IMR-90 (cell line): ENCODE results near the gene MADD. TPM values are rescaled to one million over a fixed set of nuclear protein-coding genes. Genes with fewer than 3 reads are reported as not detected.

Experiments
- ATAC-seq: fragments of 200-7000 bp; cut with Tn5 transposase; 2 replicates; pipeline ENCODE4 v1.9.1; 2020; ENCODE audit warnings: low read depth, mild to moderate bottlenecking, moderate library complexity
- BruUV-seq: library from RNA; stranded (reverse); fragments of 400-500 nt; replicated peaks from 2 replicates; lab custom pipeline; 2021; lab: Mats Ljungman, UMichigan
- CTCF ChIA-PET: fragments of 300-600 bp; formaldehyde crosslinking; extraction: SDS; loops from one replicate; lab custom pipeline; 2021; ENCODE audit warnings: antibody characterized with exemption; lab: Yijun Ruan, JAX
- POLR2A ChIA-PET: fragments of 300-600 bp; sonication (Branson Sonifier 250); formaldehyde crosslinking; loops from one replicate; lab custom pipeline; 2022; ENCODE audit warnings: antibody characterized with exemption; ENCODE audit not compliant: unreplicated experiment; lab: Charles Lee
- DNase-seq: peaks from one replicate; pipeline ENCODE4 v3.0.0; 2013
- H2AFZ ChIP-seq: replicated peaks from 2 replicates; pipeline ENCODE3; 2013; ENCODE audit warnings: low read length, mild to moderate bottlenecking; ENCODE audit not compliant: poor library complexity
- H2AK5ac ChIP-seq: 2 replicates; pipeline ENCODE4 v1.6.1; 2013; ENCODE audit warnings: low read depth, low read length, inconsistent platforms
- H2AK9ac ChIP-seq: replicated peaks from 2 replicates; pipeline ENCODE3; 2013; ENCODE audit warnings: mild to moderate bottlenecking, low read depth, low read length, moderate library complexity; ENCODE audit not compliant: poor library complexity
- H2BK120ac ChIP-seq: 2 replicates; pipeline ENCODE4 v1.6.1; 2013; ENCODE audit warnings: low read depth, low read length, inconsistent platforms
- H2BK15ac ChIP-seq: 3 replicates; pipeline ENCODE4 v1.6.1; 2013; ENCODE audit warnings: low read depth, low read length, inconsistent platforms
- H2BK20ac ChIP-seq: 2 replicates; pipeline ENCODE4 v1.6.1; 2013; ENCODE audit warnings: low read depth, mild to moderate bottlenecking, inconsistent platforms, low read length, moderate library complexity
- H2BK5ac ChIP-seq: 2 replicates; pipeline ENCODE4 v1.6.1; 2013; ENCODE audit warnings: mild to moderate bottlenecking, low read depth, low read length, inconsistent platforms; ENCODE audit not compliant: poor library complexity, severe bottlenecking
- H3K14ac ChIP-seq: replicated peaks from 2 replicates; pipeline ENCODE4 v1.6.1; 2013; ENCODE audit warnings: low read depth, low read length, inconsistent platforms
- H3K18ac ChIP-seq: 2 replicates; pipeline ENCODE4 v1.6.1; 2013; ENCODE audit warnings: low read depth, low read length, control low read depth
- H3K23ac ChIP-seq: 2 replicates; pipeline ENCODE4 v1.6.1; 2013; ENCODE audit warnings: low read depth, low read length, inconsistent platforms
- H3K27ac ChIP-seq: 2 replicates; pipeline ENCODE4 v1.5.1; 2013; ENCODE audit warnings: mild to moderate bottlenecking, control low read depth, low read length; ENCODE audit not compliant: insufficient read depth
- H3K27me3 ChIP-seq: 2 replicates; pipeline ENCODE4 v1.6.1; 2013; ENCODE audit warnings: low read length; ENCODE audit not compliant: control insufficient read depth, insufficient read depth
- H3K36me3 ChIP-seq: 2 replicates; pipeline ENCODE4 v1.6.1; 2013; ENCODE audit warnings: low read length, mixed read lengths; ENCODE audit not compliant: control insufficient read depth, insufficient read depth
- H3K4ac ChIP-seq: 2 replicates; pipeline ENCODE4 v1.6.1; 2013; ENCODE audit warnings: low read depth, low read length, inconsistent platforms
- H3K4me1 ChIP-seq: 2 replicates; pipeline ENCODE4 v1.6.1; 2013; ENCODE audit warnings: low read length, mixed read lengths; ENCODE audit not compliant: control insufficient read depth, insufficient read depth
- H3K4me2 ChIP-seq: 2 replicates; pipeline ENCODE4 v1.6.1; 2013; ENCODE audit warnings: low read depth, mild to moderate bottlenecking, control low read depth, low read length, moderate library complexity
- H3K4me3 ChIP-seq: 2 replicates; pipeline ENCODE4 v1.5.1; 2013; ENCODE audit warnings: low read depth, mild to moderate bottlenecking, control low read depth, low read length, moderate library complexity; ENCODE audit not compliant: insufficient read depth
- H3K56ac ChIP-seq: 2 replicates; pipeline ENCODE4 v1.6.1; 2013; ENCODE audit warnings: low read length, inconsistent platforms; ENCODE audit not compliant: insufficient read depth; ENCODE audit errors: extremely low read depth
- H3K79me1 ChIP-seq, 2 experiments: 2 replicates each; pipeline ENCODE4 v1.6.1; 2013; ENCODE audit warnings: low read length in 2 of 2, inconsistent platforms in 1 of 2, low read depth in 1 of 2
- H3K9ac ChIP-seq: 2 replicates; pipeline ENCODE4 v1.6.1; 2013; ENCODE audit warnings: low read depth, low read length, control low read depth
- H3K9me1 ChIP-seq: 2 replicates; pipeline ENCODE4 v1.6.1; 2013; ENCODE audit warnings: low read length, inconsistent platforms; ENCODE audit not compliant: insufficient read depth
- H3K9me3 ChIP-seq: 2 replicates; pipeline ENCODE4 v1.6.1; 2013; ENCODE audit warnings: low read length; ENCODE audit not compliant: control insufficient read depth, insufficient read depth
- H4K20me1 ChIP-seq: 2 replicates; pipeline ENCODE4 v1.6.1; 2013; ENCODE audit warnings: low read length, inconsistent platforms; ENCODE audit not compliant: insufficient read depth
- H4K5ac ChIP-seq: 2 replicates; pipeline ENCODE4 v1.6.1; 2013; ENCODE audit warnings: mild to moderate bottlenecking, low read depth, low read length, control low read depth
- H4K8ac ChIP-seq, 2 experiments: 2 replicates each; pipeline ENCODE4 v1.6.1; 2013; ENCODE audit warnings: low read depth in 2 of 2, low read length in 2 of 2, control low read depth in 1 of 2, inconsistent platforms in 1 of 2
- H4K91ac ChIP-seq: 2 replicates; pipeline ENCODE4 v1.6.1; 2013; ENCODE audit warnings: low read depth, low read length, inconsistent platforms; ENCODE audit not compliant: insufficient read depth
- BHLHE40 ChIP-seq: fragments of 150-350 bp; IDR thresholded peaks from 2 replicates; pipeline ENCODE4 v1.6.1; 2016; ENCODE audit warnings: mild to moderate bottlenecking, low read depth, low read length
- CEBPB ChIP-seq: IDR thresholded peaks from 2 replicates; pipeline ENCODE4 v1.6.1; 2012; ENCODE audit warnings: low read depth, low read length, improper control_type of control experiment
- CHD1 ChIP-seq: IDR thresholded peaks from 2 replicates; pipeline ENCODE4 v1.6.1; 2012; ENCODE audit warnings: low read depth, low read length, improper control_type of control experiment
- FOS ChIP-seq: fragments of 150-350 bp; IDR thresholded peaks from 2 replicates; pipeline ENCODE4 v1.6.1; 2016; ENCODE audit warnings: low read depth, low read length
- MAFK ChIP-seq: IDR thresholded peaks from 2 replicates; pipeline ENCODE4 v1.6.1; 2012; ENCODE audit warnings: low read depth, low read length, improper control_type of control experiment
- MXI1 ChIP-seq: IDR thresholded peaks from 2 replicates; pipeline ENCODE4 v1.6.1; 2012; ENCODE audit warnings: low read depth, mild to moderate bottlenecking, low read length, moderate library complexity, borderline replicate concordance
- RFX5 ChIP-seq: IDR thresholded peaks from 2 replicates; pipeline ENCODE4 v1.8.0; 2012; ENCODE audit warnings: low read depth, mild to moderate bottlenecking, low read length, moderate library complexity
- SMC3 ChIP-seq: fragments of 150-350 bp; IDR thresholded peaks from 2 replicates; pipeline ENCODE4 v1.6.1; 2016; ENCODE audit warnings: low read depth, mild to moderate bottlenecking, antibody characterized with exemption, low read length, moderate library complexity
- WGBS, 2 experiments: methylation state at CpG; one replicate each; pipeline versions ENCODE4 v1.1.5 to v1.1.7; 2013; ENCODE audit warnings: missing lambda C conversion rate in 2 of 2; ENCODE audit not compliant: insufficient read length in 1 of 2; ENCODE audit errors: extremely low coverage in 2 of 2; 5-methylcytosine and 5-hydroxymethylcytosine counted together
- dilution Hi-C: fragments of 300-500 bp; cut with HindIII; formaldehyde crosslinking; loops from one replicate; pipeline ENCODE4 v1.14.3; 2018; ENCODE audit warnings: low sequenced_read_pairs; ENCODE audit not compliant: unreplicated experiment
- in situ Hi-C: fragments of 300-500 bp; cut with MboI; formaldehyde crosslinking; loops from 3 replicates; pipeline ENCODE4 v1.14.3; 2019; ENCODE audit warnings: low sequenced_read_pairs, inconsistent platforms, mixed read lengths
- intact Hi-C: fragments of 100-400 bp; cut with micrococcal nuclease; formaldehyde crosslinking; loops from 2 replicates; pipeline ENCODE4 v1.10.0; 2022
- polyA plus RNA-seq, 3 experiments: library from polyadenylated mRNA; depleted of rRNA; stranded (reverse); fragments of >200 nt; gene quantifications; 2 replicates each; pipeline ENCODE4 v1.2.3, GENCODE V29; 2012; ENCODE audit warnings: low replicate concordance in 1 of 3
- total RNA-seq: library from RNA; depleted of rRNA; stranded (reverse); fragments of >200 nt; gene quantifications from 2 replicates; pipeline ENCODE4 v1.2.3, GENCODE V29; 2012
- TF ChIP-seq, protein P1 (sequence below): conservative IDR thresholded peaks from 2 replicates; pipeline ENCODE4 v1.5.1; 2012; ENCODE audit warnings: mild to moderate bottlenecking, low read depth, low read length, improper control_type of control experiment

The MADD gene
- total and polyA plus RNA-seq, 2 of the 4 experiments (the other 2 are of a cell fraction) = 13.3 to 16.4 TPM

DNA sequence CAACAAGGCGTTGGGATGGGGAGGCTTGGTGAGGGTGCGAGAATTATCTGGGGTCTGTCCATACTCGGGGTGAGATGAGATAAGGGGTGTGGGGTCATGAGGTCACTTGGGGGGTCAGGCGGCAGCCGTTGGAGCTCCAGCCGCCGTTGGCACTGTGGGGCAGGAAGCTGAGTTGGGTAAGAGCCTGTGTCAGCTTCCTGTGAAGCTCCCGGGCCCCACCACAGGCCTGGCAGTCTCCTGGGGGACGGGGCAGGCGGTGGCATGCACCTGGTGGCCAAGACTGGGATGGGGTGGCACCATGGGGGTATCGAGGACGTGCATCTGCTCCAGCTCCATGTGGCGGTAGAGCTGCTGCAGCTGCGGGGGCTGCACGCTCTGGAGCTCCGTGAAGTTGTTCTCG, 89.7 kb downstream of the MADD start:
- H4K8ac ChIP-seq = no peak overlapping the region
- no peak overlapping the region for H2AK9ac ChIP-seq
- no peaks in the 10 kb centered on the region for H3K36me3 ChIP-seq
- H2AFZ ChIP-seq = no peak overlapping the region
- H2BK20ac ChIP-seq = no peak overlapping the region
- no peak overlapping the region for H3K18ac ChIP-seq
- no peaks in the 10 kb centered on the region for H3K4me1 ChIP-seq
- no peak overlapping the region for H3K56ac ChIP-seq
- H3K4ac ChIP-seq = no peak overlapping the region
- H3K9me1 ChIP-seq = peaks cover 20% of the 10 kb centered on the region
- H3K9me3 ChIP-seq = no peaks in the 10 kb centered on the region
- peaks cover 3% of the 10 kb centered on the region for H3K27me3 ChIP-seq
- H4K20me1 ChIP-seq = no peaks in the 10 kb centered on the region
- POLR2A ChIA-PET = no interaction called here
- no peak overlapping the region for H3K23ac ChIP-seq
- no peak overlapping the region for H3K14ac ChIP-seq
- no peak overlapping the region for H3K27ac ChIP-seq
- no peak overlapping the region for H3K4me2 ChIP-seq
- DNase-seq (no peak), ATAC-seq (no peak)
- CTCF ChIA-PET = interaction anchor here (0.6 kb wide), 1 partner anchor 305 kb away, joined by 3 read pairs; no protein-coding TSS in a partner anchor
- peaks cover 0 to 2% of the 10 kb centered on the region in 2 experiments; a peak in 1 of 4 replicates for H3K79me1 ChIP-seq
- TF ChIP-seq CHD1 = no peak
- no peak for TF ChIP-seq RFX5
- no peak for TF ChIP-seq MXI1
- no peak for TF ChIP-seq MAFK
- no peak for TF ChIP-seq BHLHE40
- TF ChIP-seq, protein P1, sequence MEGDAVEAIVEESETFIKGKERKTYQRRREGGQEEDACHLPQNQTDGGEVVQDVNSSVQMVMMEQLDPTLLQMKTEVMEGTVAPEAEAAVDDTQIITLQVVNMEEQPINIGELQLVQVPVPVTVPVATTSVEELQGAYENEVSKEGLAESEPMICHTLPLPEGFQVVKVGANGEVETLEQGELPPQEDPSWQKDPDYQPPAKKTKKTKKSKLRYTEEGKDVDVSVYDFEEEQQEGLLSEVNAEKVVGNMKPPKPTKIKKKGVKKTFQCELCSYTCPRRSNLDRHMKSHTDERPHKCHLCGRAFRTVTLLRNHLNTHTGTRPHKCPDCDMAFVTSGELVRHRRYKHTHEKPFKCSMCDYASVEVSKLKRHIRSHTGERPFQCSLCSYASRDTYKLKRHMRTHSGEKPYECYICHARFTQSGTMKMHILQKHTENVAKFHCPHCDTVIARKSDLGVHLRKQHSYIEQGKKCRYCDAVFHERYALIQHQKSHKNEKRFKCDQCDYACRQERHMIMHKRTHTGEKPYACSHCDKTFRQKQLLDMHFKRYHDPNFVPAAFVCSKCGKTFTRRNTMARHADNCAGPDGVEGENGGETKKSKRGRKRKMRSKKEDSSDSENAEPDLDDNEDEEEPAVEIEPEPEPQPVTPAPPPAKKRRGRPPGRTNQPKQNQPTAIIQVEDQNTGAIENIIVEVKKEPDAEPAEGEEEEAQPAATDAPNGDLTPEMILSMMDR = no peak
- no peak for TF ChIP-seq CEBPB
- no peak for TF ChIP-seq SMC3
- no peak for TF ChIP-seq FOS
- no peak overlapping the region for H2AK5ac ChIP-seq
- in situ Hi-C loops = loop anchor here (25.0 kb wide), 1 partner anchor 472 kb away; no protein-coding TSS in a partner anchor
- H3K9ac ChIP-seq = no peak overlapping the region
- no peak overlapping the region for H3K4me3 ChIP-seq
- H2BK5ac ChIP-seq = no peak overlapping the region
- no peak overlapping the region for H4K91ac ChIP-seq
- H2BK15ac ChIP-seq = no peak overlapping the region
- intact Hi-C loops = no loop called here
- no TSS peak for BruUV-seq
- H2BK120ac ChIP-seq = no peak overlapping the region
- WGBS, 2 experiments = 71% methylated on average over 10 of the region's 17 CpGs; no CpG with 5 or more reads in 1 of the 2 experiments
- no peak overlapping the region for H4K5ac ChIP-seq
- dilution Hi-C loops = no loop called here
